Activated CD4-positive, CD25-positive, alpha-beta regulatory T cell treated with anti-CD3 and anti-CD28 coated beads, Interleukin-2, amount 50 U/mL, for 24 hours (primary cell): Measurements from ENCODE around the gene PPP2R2B.
A peak's percentile ranks its signal among the peaks of the same experiment; 100 is the strongest.

Source experiments
- ATAC-seq, 2 donors: fragments of 150-1000 bp; cut with Tn5 transposase; one replicate each; pipeline ENCODE4 v1.10.0; 2021; ENCODE audit warnings: mild to moderate bottlenecking in 1 of 2, moderate library complexity in 1 of 2

PPP2R2B gene

GRCh38 chr5:146878476-146879172 is at the start of gene PPP2R2B:
TSS of gene PPP2R2B (minus strand) at chr5:146878757.
- ATAC-seq = peak; percentile 64 to 83

- ATAC-seq = no peak
These were observed 45.6 kb upstream of the PPP2R2B start for GRCh38 chr5:146924132-146924531.

GRCh38 chr5:146921225-146921624 is 42.7 kb upstream of the PPP2R2B start:
- ATAC-seq = no peak

DNA sequence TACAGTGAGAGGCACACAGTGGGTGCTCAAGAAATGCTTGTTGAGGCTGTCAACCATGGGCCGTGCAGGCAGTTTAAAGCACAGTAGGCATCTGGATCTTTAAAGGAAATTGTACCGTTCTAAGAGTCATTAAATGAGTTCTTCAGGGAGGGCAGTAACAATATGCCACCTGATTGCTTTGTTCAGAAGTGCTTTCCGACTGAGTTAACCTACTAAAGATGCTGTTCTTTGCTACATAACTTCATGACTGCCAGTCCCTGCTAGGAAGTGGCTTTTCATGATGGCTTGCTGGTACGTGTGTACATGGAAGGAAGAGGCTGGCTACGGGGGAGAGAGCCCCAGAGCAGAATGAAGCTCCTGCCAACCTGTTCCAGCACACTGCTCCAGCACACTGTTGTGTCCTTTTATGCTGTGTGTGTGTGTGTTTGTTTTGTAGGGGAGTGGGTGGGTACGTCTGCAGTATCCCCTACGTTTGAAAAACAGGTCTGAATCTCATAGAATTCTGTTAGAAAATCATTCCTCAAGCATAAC is 41.9 kb upstream of the PPP2R2B start:
- ATAC-seq = no peak

DNA sequence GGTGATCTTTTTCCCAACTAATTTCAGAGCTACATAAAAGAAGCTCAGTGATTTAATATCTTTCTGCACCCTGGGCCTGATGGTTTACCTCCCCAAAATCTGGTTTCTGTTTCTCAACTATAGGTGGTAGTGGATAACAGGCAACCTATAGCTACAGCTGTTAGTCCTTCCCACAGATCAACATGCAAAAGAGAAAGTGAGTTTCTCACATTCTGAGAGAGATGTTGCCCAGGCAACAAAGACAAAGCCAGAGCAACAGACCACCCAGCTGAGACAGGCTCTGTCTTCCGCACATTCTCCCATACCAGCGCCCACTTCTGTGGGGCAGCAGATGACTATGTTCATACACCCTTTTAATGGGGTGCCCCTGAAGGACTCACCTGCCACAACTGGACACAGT is 40.7 kb upstream of the PPP2R2B start:
- no peak for ATAC-seq

- no peak for ATAC-seq
These were observed 39.4 kb upstream of the PPP2R2B start for GRCh38 chr5:146917931-146918330.

GRCh38 chr5:146912874-146913273 is 34.3 kb upstream of the PPP2R2B start:
- no peak for ATAC-seq

DNA sequence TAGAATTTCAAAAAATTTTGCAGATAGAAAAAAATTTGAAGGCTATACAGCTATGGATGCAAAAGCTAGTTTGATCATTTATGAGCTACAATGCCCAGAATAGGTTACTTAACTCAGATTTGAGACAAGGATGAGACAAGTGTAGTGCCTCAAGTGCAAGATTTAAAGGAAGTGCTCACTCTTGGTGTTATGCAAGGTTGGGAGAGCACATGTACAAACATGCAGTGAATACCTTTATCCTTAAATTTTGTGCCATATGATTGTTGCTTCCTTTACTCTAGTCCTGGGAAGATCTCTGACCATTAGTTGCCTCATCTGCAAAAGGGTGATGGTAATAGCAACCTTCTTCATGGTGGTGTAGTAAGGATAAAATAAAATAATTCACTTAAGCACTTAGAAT is 31.7 kb upstream of the PPP2R2B start:
- ATAC-seq = no peak

DNA sequence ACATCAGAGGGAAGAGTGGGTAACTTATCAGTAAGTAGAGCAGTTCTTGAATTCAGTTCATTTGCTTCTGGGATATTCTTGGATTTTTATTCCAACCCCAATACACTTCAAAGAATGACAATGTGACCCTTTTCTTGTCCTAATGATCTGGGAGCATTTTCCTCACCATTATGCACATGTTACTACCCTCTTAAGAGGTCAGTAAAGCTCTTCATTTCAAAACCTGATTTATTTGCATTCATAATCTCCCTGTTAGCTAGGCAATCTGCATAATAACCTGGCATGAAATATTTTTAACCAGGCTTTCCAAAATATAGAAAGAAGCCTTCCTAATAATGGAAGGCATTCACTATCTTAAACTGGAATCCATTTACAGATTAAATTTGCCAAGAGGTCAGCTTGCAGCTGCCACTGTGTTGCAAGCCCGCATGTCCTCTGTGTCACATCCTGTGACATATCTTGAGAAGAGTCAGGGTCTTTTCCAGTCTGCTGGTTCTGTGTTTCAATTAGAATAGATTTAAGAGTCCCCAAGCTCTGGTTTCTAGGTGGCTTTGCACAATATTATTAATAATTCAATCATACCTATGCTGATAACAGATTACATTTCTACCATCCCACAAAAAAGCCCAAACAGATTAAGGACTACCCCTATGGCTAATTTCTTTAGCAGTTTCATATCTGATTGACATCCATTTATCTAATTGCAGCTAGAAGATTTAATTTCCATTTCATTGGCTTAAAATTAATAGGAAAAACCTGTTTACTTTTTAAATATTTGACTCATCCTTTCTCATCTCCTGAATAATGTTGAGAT is 30.9 kb upstream of the PPP2R2B start:
- ATAC-seq = no peak

- ATAC-seq = no peak
These were observed 28.2 kb upstream of the PPP2R2B start for GRCh38 chr5:146906803-146907202.

- ATAC-seq = no peak
These were observed 26.3 kb upstream of the PPP2R2B start for GRCh38 chr5:146904890-146905289.

DNA sequence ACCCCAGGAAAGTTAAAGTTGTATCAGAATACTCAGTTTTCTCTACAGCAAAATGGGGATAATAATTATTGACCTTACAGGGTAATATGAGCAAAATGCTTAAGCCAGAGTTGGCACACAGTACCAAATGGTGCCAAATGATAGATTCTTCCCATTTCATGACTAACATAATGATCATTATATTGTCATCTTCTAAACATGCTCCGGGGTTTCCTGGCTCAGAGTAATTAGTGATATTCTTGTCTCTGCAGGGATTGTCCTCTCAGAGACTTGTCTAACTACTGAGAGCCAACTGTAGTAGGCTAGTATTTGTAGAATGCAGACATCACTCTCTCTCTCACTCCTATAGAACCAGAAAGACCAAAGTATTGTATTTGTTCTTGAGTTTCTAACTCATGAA is 25.2 kb upstream of the PPP2R2B start:
- ATAC-seq = no peak

DNA sequence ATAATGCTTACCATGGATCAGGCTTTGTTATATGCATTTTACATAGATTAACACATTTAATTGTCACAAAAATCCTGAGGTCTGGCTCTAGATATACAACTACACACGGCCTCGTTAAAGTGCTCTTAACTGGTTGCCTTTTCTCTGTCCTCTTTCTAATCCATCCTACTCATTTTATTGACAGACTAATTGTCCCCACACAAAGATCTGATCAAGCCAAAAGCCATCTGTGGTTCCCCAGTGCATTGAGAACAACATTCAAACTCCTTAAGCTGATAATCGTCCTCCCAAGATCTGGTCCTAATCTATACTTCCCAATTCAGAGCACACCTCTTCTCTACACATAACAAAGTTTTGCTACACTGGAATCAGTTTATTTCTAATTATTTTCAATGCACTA is 23.9 kb upstream of the PPP2R2B start:
- no peak for ATAC-seq

- ATAC-seq = no peak
These were observed 18.5 kb upstream of the PPP2R2B start for GRCh38 chr5:146897061-146897460.

- ATAC-seq = peak; percentile 74 to 76
These were observed 16.4 kb upstream of the PPP2R2B start for GRCh38 chr5:146894753-146895521.

GRCh38 chr5:146893991-146894390 is 15.4 kb upstream of the PPP2R2B start:
- no peak for ATAC-seq

DNA sequence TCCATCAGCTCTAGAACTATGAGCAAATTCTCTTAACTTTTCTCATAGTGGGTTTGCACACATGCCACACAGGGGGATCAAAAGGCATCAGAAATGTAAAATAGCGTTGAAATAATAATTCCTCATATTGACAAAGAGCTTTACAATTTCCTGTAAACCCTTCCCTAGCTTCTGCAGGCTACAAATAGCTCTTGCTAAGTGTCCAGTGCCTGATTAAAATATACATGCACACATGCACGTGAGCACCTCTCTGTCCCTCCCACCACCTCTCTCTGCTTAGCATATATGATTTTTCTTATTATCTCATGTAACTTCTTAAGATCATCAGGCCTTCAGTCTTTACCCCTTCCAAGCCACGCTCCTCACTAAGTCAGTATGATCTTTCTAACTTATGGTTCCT is 13.7 kb upstream of the PPP2R2B start:
- no peak for ATAC-seq

GRCh38 chr5:146891511-146891910 is 13.0 kb upstream of the PPP2R2B start:
- no peak for ATAC-seq

DNA sequence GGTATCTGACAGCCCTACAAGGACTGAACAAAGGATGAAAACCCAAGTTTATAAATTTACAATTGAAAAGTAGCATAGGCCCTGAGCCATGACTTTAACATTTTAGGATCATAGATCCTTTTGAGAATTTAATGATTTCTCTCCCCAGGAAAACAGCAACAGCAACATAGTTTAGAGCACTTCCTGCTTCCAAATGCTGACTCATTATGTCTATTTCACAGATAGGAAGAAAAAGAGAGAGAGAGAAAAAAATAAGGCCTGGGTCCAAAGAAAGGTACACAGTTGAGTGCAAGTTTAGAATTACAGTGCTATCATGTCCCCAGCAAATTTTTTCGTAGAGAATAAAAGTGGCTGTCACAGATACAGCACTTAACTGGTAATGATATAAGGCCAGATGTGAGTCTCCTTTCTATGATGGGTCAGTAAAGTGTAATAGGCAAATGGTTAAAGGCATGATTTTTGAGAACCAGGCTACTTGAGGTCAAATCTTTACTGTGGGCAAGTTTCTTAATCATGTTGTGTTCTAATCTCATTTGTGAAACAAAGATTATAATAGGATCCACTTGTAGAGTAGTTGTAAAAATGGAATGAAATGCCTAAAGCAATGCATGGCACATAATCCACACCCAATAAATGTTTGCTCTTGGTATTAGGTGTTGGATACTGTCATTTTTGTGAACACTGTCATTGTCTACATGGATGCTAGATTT is 12.3 kb upstream of the PPP2R2B start:
- ATAC-seq = no peak

- ATAC-seq = no peak
These were observed 11.5 kb upstream of the PPP2R2B start for GRCh38 chr5:146890066-146890465.

DNA sequence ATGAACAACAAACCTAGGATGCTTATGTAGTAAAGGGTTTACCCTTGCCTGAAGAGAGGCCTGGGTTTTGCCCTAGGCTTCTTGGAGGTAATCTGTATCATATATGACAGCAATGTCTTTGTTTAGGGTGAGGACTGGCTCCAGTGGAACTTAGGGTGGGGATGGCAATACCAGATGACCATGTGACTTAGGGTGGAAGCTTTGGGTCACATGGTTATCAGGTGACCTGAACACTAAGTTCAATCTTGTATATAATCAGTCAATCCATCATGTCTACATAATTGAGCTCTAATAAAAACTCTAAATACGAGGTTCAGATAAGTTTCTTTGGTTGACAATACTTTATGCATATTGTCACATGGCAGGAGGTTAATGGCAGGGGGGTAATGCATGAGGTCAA is 10.6 kb upstream of the PPP2R2B start:
- no peak for ATAC-seq

DNA sequence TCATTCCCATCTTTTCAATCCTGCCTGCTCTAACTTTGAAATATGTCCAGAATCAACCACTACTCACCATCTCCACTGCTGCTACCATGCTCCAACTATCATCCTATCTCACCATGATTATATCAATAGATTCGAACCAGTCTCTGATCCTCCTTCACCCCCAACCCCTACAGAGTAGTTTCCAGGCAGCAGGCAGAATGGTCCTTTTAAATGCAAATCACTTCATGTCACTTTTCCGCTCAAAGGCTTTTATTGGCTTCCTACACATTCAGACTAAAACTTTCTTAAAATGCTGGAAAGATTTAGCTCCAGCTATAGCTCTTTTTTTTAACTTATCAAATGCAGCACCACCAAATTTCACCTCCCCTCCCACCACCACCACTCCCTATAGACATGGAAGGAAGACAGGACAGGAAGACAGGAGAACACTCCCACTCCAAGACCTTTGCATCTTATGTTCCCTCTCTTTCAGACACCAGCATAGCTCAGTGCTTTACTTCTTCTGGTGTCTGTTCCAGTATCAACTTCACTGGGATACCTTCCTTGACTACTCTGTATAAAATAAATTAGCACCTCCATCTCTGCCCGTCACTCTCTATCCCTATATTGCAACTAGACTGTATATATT is 9.9 kb upstream of the PPP2R2B start:
- ATAC-seq = no peak
